DMS153 treated with DMSO at 0.1 percent for 48 hours (cell line): ENCODE data around the gene RBM25.

ENCODE experiments used
- DNase-seq: peaks from one replicate; lab custom pipeline; 2025; ENCODE audit not compliant: unreplicated experiment; lab: John Stamatoyannopoulos, UW

RBM25 gene

GRCh38 chr14:73102806-73103497, 44.6 kb downstream of the RBM25 start:
- DNase-seq: no peak

DNA sequence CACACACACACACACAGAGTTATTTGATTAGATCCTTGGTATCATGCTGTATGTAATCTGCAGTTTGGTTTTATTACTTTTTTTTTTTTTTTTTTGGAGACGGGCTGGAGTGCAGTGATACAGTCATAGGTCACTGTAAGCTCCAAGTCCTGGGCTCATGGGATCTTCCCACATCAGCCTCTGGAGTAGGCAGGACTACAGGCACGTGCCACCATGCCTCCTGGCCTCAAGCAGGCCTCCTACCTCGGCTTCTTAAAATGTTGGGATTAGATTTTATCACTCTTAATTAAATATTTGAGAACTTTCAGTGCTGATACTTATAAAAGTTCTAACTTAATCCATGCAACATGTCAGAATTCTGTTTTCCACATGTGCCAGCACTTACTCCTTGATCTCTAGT, 46.7 kb downstream of the RBM25 start:
- DNase-seq: no peak

DNA sequence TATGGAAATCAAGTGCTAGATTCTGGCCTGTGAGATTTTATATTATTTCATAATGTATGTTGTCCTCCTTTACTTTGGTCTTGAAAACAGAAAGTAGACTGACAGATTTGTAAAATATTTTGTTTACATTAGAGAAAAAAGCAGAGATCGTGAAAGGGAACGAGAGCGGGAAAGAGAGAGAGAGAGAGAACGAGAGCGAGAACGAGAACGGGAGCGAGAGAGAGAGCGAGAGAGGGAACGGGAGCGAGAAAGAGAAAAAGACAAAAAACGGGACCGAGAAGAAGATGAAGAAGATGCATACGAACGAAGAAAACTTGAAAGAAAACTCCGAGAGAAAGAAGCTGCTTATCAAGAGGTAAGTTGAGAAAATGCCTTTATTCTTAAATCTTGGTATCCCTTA, 47.4 kb downstream of the RBM25 start:
- DNase-seq: no peak

- DNase-seq: no peak
These were observed 57.8 kb downstream of the RBM25 start for GRCh38 chr14:73116079-73116665.

DNA sequence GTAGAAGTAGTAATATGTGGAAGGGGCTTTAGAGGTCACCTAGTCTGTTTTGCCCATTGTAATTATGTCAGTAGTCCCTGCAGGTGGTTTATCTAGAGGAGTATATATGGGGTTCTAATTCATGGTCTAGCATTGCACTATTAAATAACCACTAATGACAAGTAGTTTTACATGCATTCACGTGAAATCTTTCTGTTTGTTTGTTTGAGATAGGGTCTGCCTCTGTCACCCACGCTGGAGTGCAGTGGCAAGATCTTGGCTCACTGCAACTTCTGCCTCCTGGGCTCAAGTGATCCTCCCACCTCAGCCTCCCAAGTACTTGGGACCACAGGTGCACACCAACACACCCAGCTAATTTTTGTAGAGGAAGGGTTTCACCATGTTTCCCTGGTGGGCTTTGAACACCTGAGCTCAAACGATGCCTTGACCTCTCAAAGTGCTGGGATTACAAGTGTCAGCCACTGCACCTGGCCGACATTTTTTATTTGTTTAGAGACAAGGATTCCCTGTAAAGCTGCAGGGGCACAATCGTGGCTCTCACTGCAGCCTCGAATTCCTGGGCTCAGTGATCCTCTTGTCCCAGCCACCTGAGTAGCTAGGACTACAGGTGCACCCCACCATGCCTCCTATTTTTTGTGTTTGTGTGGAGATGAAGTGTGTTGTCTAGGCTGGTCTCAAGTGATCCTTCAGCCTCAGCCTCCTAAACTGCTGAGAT, 66.0 kb downstream of the RBM25 start:
- no peak for DNase-seq

DNA sequence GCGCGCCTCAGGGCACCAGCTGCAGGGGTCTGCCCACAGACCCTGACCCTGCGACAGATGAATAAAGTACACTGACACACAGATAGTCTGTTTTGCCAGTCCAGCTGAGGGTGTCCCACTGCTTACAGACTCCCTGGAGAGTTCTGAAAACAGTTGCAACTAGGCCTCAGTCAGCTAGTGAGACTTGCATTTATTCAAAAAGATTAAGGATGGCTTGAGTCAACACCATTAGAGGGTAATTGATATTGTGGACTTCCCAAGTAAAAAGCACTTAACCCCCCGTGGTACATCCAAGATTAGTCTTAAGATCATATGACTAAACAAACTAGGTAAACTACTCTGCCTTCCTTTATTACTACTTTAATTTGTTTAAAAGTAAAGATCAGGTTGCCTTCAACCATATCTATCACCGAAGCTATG, 66.8 kb downstream of the RBM25 start:
- no peak for DNase-seq

GRCh38 chr14:73125746-73126145, 67.4 kb downstream of the RBM25 start:
- no peak for DNase-seq

DNA sequence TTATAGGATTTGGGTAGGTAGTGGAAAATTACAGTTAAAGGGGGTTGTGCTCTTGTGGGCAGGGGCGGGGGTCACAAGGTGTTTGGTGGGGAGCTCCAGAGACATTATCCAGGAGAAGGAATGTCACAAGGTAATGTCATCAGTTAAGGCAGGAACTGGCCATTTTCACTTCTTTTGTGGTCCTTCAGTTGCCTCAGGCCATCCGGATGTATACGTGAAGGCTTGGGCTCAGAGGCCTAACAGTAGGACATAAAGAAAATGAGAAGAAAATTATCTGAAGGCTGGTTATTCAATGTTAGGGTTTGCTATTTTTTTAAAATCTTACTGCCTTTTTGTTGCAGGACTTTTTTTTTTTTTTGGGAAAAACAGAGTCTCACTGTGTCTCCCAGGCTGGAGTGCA, 75.5 kb downstream of the RBM25 start:
- DNase-seq: no peak

GRCh38 chr14:73136085-73136386, 77.7 kb downstream of the RBM25 start:
- DNase-seq: no peak

- peak; percentile 82 for DNase-seq
These were observed 78.3 kb downstream of the RBM25 start, which contains the start of gene PSEN1 for GRCh38 chr14:73136387-73137225. Gene PSEN1 (plus strand): TSS chr14:73136507. CDS start chr14:73148020, 11,513 bp downstream.

GRCh38 chr14:73140811-73141323, 82.5 kb downstream of the RBM25 start:
- DNase-seq: no peak

GRCh38 chr14:73142216-73142615, 83.9 kb downstream of the RBM25 start:
- DNase-seq: no peak

DNA sequence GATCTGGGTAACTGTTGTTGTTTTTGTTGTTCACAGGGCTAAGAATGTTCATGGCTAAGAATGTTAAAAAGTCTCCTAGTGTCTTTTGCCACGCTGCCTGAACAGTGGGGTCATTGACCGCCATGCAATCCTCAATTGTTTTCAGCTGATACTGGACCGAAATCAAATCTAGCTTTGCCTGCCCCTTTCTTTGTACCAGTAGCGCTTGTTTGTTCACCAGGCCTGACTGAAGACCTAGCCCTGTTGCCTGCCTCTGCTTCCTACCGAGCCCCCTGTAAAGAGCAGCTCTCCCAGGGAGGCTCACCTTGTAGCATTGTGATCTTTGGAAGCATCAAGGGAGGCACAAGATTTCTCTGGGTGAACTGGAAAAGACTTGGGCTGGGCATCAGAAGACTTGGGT, 84.7 kb downstream of the RBM25 start:
- no peak for DNase-seq

GRCh38 chr14:73143617-73144016, 85.3 kb downstream of the RBM25 start:
- DNase-seq: no peak

DNA sequence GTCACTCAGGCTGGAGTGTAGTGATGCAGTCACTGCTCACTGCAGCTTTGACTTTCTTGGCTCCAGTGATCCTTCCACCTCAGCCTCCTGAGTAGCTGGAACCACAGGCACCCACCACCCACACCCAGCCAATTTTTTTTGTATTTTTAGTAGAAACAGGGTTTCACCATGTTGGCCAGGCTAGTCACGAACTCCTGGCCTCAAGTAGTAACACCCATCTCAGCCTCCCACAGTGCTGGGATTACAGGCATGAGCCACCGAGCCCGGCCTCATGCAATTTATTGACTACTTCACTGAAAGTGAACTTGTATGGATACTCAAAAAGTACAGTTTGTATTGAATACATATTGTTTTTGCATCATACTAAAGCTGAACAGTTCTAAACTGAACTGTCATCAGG, 87.0 kb downstream of the RBM25 start:
- no peak for DNase-seq

DNA sequence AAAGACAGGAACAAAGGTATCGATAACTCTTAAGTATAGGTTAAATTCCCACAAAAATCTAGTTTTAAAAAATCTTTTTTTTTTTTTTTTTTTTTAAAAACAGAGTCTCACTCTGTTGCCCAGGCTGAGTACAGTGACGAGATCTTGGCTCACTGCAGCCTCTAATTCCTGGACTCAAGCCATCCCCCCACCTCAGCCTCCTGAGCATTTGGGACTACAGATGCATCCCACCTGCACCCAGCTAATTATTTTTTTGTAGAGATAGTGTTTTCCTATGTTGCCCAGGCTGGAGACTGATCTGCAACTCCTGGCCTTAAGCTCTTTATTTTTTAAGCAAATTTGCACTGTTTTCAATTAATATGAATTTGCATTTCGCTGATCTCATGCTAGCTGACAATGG, 87.8 kb downstream of the RBM25 start:
- no peak for DNase-seq

DNA sequence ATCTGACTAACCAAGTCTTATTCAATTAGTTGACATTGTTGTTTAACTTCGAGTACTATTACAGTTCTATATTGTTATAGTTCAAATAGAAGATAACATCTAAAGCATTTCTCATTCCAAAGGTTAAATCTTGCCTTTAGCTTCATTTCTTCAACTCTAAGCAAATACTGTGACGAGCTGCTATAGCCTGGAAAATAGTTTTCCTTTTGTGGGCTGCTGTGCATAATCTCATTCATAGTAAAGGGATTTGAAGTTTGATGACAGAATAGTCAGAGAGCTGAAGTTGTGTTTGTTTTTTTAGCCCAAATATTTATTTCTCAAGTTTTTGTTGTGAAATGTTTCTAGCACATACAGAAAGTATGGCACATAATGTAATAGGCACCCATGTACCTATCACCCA, 91.4 kb downstream of the RBM25 start:
- no peak for DNase-seq

GRCh38 chr14:73153272-73153671, 94.9 kb downstream of the RBM25 start:
- DNase-seq: no peak

DNA sequence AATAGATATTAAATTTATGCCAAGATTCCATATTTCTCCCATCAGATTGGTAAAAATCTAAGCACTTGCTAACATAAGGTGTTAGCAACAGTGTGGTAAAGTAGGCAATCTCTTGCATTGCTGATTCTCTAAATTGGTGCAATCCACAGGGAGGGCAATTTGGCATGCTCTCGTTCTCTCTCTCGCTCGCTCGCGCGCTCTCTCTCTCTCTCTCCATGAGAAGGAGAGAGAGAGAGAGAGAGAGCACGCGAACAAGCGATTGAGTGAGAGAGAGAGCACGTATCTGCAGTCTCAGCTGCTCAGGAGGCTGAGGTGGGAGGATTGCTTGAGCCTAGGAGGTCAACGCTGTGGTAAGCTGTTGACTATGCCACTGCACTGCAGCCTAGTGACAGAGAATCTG, 103.9 kb downstream of the RBM25 start:
- no peak for DNase-seq

DNA sequence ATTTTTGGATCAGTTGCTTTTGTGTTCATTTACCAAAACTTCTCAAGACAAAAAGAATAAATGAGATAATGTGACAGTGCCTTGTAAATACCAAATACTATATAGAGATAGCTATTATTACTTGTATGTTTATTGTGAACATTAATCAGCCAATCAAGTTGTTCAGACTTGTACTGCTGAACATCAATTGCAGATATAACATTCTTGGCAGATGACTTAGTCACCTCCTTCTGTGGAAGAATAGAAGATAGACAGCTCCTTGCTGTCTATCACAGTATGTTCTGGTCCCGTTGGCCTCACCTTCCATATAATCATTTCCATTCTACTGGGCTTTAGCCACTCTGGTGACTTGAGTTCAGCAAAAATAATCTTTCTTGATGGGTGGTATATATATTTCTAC, 108.1 kb downstream of the RBM25 start:
- no peak for DNase-seq

GRCh38 chr14:73167727-73168126, 109.4 kb downstream of the RBM25 start:
- DNase-seq: no peak
